ENCODE results near the gene COL28A1.

Gene COL28A1

DNA sequence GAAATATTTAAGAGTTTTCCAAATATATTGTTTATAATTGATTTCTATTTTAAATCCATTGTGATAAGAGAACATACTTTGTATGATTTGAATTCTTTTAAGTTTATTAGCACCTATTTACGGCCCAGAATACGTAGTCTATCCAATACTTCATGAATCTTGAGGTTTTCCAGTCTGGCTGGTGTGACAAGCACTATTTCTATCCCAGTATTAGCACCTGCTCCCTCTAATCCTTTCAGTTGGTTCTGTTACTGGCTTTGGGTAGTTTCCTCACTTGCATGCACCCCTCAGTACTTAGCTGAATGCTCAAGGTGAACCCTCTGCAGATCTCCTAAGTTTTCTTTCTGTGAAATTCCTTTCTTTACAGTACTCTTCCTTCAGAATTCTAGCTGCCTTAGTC, 186.5 kb downstream of the COL28A1 start:
- no peak for DNase-seq (ENCODE audit: extremely low read depth in 1 of 2, low read depth in 1 of 2)

DNA sequence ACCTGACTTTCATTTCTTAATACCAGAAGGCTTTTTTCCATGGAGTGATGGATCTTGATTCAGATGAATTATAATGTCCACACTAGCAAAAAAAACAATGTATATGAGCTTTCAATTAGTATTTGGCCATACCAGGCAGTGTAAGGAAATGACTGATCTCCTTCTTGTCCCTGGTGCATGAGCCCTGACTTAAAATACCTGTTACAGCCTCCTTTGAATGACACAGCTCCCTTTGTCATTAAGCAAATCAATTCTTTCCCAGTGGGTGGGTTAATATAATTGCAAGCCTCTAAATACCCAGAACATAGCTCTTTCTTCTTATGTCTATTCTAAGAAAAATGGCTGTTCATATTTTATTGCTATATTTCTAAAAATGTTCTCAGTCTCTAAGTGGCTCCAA, 188.6 kb downstream of the COL28A1 start:
- DNase-seq (ENCODE audit: extremely low read depth in 1 of 2, low read depth in 1 of 2) = no peak

- DNase-seq (ENCODE audit: extremely low read depth in 1 of 2, low read depth in 1 of 2) = no peak
These were observed 191.1 kb downstream of the COL28A1 start for GRCh38 chr7:7344583-7344982.

DNA sequence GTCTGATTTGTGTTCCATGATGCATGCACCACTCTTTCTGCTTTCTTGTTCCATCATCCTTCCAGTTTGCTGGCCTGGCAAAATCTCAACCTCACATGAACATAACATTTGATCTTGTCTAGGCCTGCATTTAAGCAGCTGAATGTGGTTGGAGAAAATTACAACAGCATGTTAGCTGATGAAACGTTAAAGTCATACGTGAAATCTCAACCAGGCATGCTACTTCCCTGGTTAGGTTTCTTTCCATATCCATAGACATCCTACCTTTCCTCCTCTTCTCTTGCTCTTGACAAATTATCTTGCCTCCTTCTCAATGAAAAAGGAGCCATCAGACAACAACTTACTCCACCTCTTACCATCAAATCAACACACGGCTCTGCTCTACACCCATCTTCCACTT, 199.8 kb downstream of the COL28A1 start:
- no peak for DNase-seq (ENCODE audit: extremely low read depth in 1 of 2, low read depth in 1 of 2)

DNA sequence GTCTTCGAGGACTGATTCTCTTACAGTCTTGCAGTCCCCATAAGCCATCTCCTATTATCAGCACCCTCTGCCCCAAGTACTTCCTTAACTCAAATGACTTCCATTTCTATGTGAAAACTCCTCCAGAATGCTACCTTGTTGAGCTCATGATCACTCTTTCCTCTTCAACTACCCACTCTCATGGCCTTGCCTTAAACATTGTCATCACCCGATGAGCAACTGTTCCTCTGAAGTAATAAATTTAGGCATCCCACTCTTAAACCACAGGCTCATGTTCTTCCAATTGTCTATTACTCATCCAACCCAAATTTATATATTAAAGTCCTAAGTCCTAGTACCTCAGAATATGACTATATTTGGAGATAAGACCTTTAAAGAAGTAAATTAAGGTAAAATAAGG, 200.5 kb downstream of the COL28A1 start:
- no peak for DNase-seq (ENCODE audit: extremely low read depth in 1 of 2, low read depth in 1 of 2)

- DNase-seq (ENCODE audit: extremely low read depth in 1 of 2, low read depth in 1 of 2) = no peak
These were observed 202.1 kb downstream of the COL28A1 start for GRCh38 chr7:7333610-7334009.

- no peak for DNase-seq (ENCODE audit: extremely low read depth in 1 of 2, low read depth in 1 of 2)
These were observed 204.2 kb downstream of the COL28A1 start for GRCh38 chr7:7331523-7331922.

DNA sequence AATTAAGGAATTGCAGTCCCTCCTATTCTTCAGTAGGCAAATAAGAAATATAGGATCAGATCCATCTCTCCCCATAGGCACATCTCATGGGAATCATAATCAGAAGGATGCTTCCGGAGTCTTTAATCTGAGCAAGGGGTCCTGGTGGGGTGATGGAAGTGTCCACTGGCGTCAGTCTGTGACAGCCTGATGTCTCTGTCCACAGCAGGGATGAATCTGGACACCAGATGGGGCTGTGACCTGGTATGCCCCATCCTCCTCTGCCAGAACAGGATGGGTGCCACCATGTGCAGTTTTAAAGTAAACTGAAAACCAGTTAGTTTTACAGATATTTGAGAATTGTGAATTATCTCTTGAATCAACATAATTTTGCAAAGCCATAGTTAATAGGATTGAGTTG, 204.7 kb downstream of the COL28A1 start:
- DNase-seq (ENCODE audit: extremely low read depth in 1 of 2, low read depth in 1 of 2) = no peak

DNA sequence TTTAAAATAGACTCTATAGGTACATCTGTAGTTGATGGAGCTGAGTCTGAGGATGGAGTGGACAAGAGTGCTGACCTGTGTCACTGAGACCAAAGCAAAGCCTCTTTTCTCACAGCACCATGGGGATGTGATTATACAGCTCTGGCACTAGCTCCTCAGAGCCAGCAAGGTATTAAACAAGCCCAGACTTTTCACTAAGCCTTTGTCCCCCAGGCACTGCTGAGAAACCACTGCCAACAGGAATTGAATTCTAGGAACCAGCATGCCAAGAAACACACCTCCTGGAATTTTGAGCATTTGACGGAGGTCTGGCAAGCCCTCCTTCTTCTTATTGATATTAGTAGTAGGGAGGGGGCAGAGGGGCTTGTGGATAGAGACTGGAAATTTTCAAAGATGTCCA, 206.3 kb downstream of the COL28A1 start:
- no peak for DNase-seq (ENCODE audit: extremely low read depth in 1 of 2, low read depth in 1 of 2)

- DNase-seq (ENCODE audit: extremely low read depth in 1 of 2, low read depth in 1 of 2) = no peak
These were observed 208.2 kb downstream of the COL28A1 start for GRCh38 chr7:7327423-7327822.

DNA sequence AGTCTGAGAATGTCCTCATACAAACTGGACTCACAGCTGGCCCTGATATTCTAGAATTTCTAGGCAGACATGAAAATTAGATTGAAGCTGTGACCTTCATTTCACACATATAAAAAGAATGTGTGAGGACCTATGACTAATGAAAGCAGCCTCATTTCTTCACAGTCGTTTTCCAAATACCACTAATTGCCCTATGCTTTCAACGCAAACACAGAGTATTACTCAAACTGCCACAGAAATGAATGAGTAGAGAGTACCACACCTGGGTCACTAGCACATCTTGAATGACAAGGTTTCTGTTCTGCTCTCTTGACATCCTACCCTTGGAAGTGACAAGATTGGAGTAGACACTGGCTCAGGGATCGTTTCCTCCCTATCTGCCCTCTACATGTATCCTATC, 211.0 kb downstream of the COL28A1 start:
- no peak for DNase-seq (ENCODE audit: extremely low read depth in 1 of 2, low read depth in 1 of 2)

- DNase-seq (ENCODE audit: extremely low read depth in 1 of 2, low read depth in 1 of 2) = no peak
These were observed 211.8 kb downstream of the COL28A1 start for GRCh38 chr7:7323921-7324320.

DNA sequence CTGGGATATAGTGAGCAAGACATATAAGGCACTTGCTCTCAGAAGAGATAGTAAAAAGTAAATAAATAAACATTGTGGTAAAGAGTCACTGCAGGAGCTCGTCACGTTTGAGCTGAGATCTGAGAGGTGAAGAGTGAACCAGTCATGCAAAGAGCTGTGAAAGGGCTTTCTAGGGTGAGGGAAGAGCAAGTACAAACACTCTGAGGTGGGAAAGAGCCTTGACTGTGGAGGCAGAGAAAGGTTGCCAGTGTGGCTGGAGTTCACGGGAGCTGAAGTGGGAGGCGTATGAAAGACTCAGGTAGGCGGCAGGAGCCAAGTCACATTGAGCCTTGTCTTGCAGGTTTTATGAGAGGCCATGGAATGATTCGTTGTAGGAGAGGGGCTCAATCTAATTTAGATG, 212.3 kb downstream of the COL28A1 start:
- no peak for DNase-seq (ENCODE audit: extremely low read depth in 1 of 2, low read depth in 1 of 2)

GRCh38 chr7:7321681-7322080, 214.0 kb downstream of the COL28A1 start:
- DNase-seq (ENCODE audit: extremely low read depth in 1 of 2, low read depth in 1 of 2) = no peak

DNA sequence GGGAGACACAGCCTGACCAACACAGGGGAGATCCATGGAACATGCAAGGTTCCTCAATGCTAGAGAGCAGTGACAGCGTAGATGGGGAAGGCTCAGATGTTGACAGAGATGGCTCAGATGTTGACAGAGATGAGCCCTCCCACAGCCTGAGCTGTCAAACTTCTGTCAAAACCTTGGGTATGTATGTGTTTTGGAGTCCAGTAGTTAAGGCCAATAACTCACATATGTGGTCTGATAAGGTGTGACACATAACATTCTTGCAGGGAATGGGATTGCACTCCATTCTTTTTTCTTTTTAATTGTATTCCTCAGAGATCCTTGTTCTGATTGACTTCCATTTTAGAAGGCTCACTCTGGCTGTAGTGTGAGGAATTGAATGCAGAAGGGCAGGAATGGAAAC, 217.1 kb downstream of the COL28A1 start:
- DNase-seq (ENCODE audit: extremely low read depth in 1 of 2, low read depth in 1 of 2) = no peak

DNA sequence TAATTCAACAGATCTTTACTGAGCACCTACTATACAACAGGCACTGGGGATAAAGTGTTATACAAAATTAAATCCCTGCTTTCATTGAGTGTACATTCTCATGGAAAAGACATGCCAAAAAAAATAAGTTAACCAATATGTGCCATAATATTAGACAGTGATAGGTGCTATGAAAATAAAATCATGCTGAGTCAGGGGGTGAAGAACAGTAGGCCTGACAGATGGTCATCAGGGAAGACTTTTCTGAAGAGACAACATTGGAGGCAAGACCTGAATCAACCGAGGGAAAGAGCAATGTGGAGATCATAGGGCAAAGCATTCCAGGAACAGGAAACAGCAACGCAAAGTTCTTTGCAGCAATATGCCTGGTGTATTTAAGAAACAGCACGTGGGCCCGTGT, 217.8 kb downstream of the COL28A1 start:
- no peak for DNase-seq (ENCODE audit: extremely low read depth in 1 of 2, low read depth in 1 of 2)

- no peak for DNase-seq (ENCODE audit: extremely low read depth in 1 of 2, low read depth in 1 of 2)
These were observed 219.8 kb downstream of the COL28A1 start for GRCh38 chr7:7315851-7316250.

- no peak for DNase-seq (ENCODE audit: extremely low read depth in 1 of 2, low read depth in 1 of 2)
These were observed 223.3 kb downstream of the COL28A1 start for GRCh38 chr7:7312323-7312722.

GRCh38 chr7:7311001-7311400, 224.7 kb downstream of the COL28A1 start:
- no peak for DNase-seq (ENCODE audit: extremely low read depth in 1 of 2, low read depth in 1 of 2)

GRCh38 chr7:7309203-7309602, 226.5 kb downstream of the COL28A1 start:
- DNase-seq (ENCODE audit: extremely low read depth in 1 of 2, low read depth in 1 of 2) = no peak

Measured in stimulated activated CD8-positive, alpha-beta memory T cell treated with anti-CD3 and anti-CD28 coated beads, Interleukin-7, amount 100 ng/mL, for 48 hours (primary cell).